Measurements from ENCODE around the gene SLC17A3. TPM values are rescaled to one million over a fixed set of nuclear protein-coding genes. Genes with fewer than 3 reads are reported as not detected.

SLC17A3 gene
- total RNA-seq, 1 donor from 2014 or later = 0.34 TPM

GRCh38 chr6:25816252-25816651, 57.8 kb downstream of the SLC17A3 start:
- Mint-ChIP-seq H3K36me3 (ENCODE audit: insufficient read depth) (no peaks in the 10 kb centered on the region), H3K27ac (no peak overlapping the region), H3K27me3 (no peaks in the 10 kb centered on the region), H3K9me3 (ENCODE audit: low read depth) (no peaks in the 10 kb centered on the region), H3K4me3 (ENCODE audit: low read depth) (no peak overlapping the region), H3K4me1 (ENCODE audit: low read depth) (no peaks in the 10 kb centered on the region)
- no peak for TF ChIP-seq CTCF (IDR thresholded peaks at IDR 0.05; ENCODE audit: unreplicated experiment)
- no peak for DNase-seq (ENCODE audit: low spot score, unreplicated experiment)

GRCh38 chr6:25815194-25815593, 58.8 kb downstream of the SLC17A3 start:
- Mint-ChIP-seq H3K36me3 (ENCODE audit: insufficient read depth) (no peaks in the 10 kb centered on the region), H3K4me1 (ENCODE audit: low read depth) (no peaks in the 10 kb centered on the region), H3K27ac (no peak overlapping the region), H3K4me3 (ENCODE audit: low read depth) (no peak overlapping the region), H3K9me3 (ENCODE audit: low read depth) (no peaks in the 10 kb centered on the region), H3K27me3 (peaks cover under 1% of the 10 kb centered on the region)
- no peak for DNase-seq (ENCODE audit: low spot score, unreplicated experiment)
- no peak for TF ChIP-seq CTCF (IDR thresholded peaks at IDR 0.05; ENCODE audit: unreplicated experiment)

- Mint-ChIP-seq H3K4me3 (ENCODE audit: low read depth) (no peak overlapping the region), H3K9me3 (ENCODE audit: low read depth) (peaks cover 3% of the 10 kb centered on the region), H3K36me3 (ENCODE audit: insufficient read depth) (no peaks in the 10 kb centered on the region), H3K27ac (no peak overlapping the region), H3K27me3 (no peaks in the 10 kb centered on the region), H3K4me1 (ENCODE audit: low read depth) (no peaks in the 10 kb centered on the region)
- no peak for TF ChIP-seq CTCF (IDR thresholded peaks at IDR 0.05; ENCODE audit: unreplicated experiment)
- no peak for DNase-seq (ENCODE audit: low spot score, unreplicated experiment)
Measured at GRCh38 chr6:25804804-25805203, 69.2 kb downstream of the SLC17A3 start.

- H3K27me3 Mint-ChIP-seq = no peaks in the 10 kb centered on the region
- H3K9me3 Mint-ChIP-seq (ENCODE audit: low read depth) = peaks cover 3% of the 10 kb centered on the region
- H3K4me1 Mint-ChIP-seq (ENCODE audit: low read depth) = no peaks in the 10 kb centered on the region
- no peak for DNase-seq (ENCODE audit: low spot score, unreplicated experiment)
- no peak for TF ChIP-seq CTCF (IDR thresholded peaks at IDR 0.05; ENCODE audit: unreplicated experiment)
- no peak overlapping the region for H3K27ac Mint-ChIP-seq
- H3K36me3 Mint-ChIP-seq (ENCODE audit: insufficient read depth) = no peaks in the 10 kb centered on the region
- no peak overlapping the region for H3K4me3 Mint-ChIP-seq (ENCODE audit: low read depth)
Measured at GRCh38 chr6:25801436-25801835, 72.6 kb downstream of the SLC17A3 start.

Other genes starting within 250 kb of the SLC17A3 start
- gene SCGN, start 222.0 kb downstream of the SLC17A3 start, total RNA-seq = 95.0 and 97.2 TPM in 2 replicates
- 3.6 and 5.3 TPM in 2 replicates for gene SLC17A4, start 119.5 kb downstream of the SLC17A3 start, total RNA-seq
- 0.49 TPM in 1 of 2 replicates, not detected in the other for gene SLC17A1, start 42.2 kb downstream of the SLC17A3 start, total RNA-seq
- gene SLC17A2, start 56.4 kb upstream of the SLC17A3 start, total RNA-seq = not detected in 2 replicates
- 5.7 and 5.9 TPM in 2 replicates for gene TRIM38, start 88.6 kb upstream of the SLC17A3 start, total RNA-seq
- 1.1 and 1.8 TPM in 2 replicates for gene HFE, start 213.2 kb upstream of the SLC17A3 start, total RNA-seq